Activated CD8-positive, alpha-beta memory T cell treated with anti-CD3 and anti-CD28 coated beads, Interleukin-2, amount 50 U/mL, for 24 hours (primary cell): Measurements from ENCODE around the gene CELF2.

ENCODE experiments used
- DNase-seq: peaks from one replicate; pipeline ENCODE4 v3.0.0-alpha.2; 2020; ENCODE audit errors: extremely low read depth

Gene CELF2

GRCh38 chr10:11325817-11326216 lies 308.1 kb downstream of the CELF2 start:
- DNase-seq, result no peak

- DNase-seq, result no peak
Measured at GRCh38 chr10:11326241-11326640, 308.6 kb downstream of the CELF2 start.

- DNase-seq, result no peak
Measured at GRCh38 chr10:11326913-11327616, 309.4 kb downstream of the CELF2 start.

GRCh38 chr10:11328264-11329061 lies 310.8 kb downstream of the CELF2 start:
- no peak for DNase-seq

- no peak for DNase-seq
Measured at GRCh38 chr10:11329062-11329673, 311.5 kb downstream of the CELF2 start.

GRCh38 chr10:11330383-11331045 lies 312.8 kb downstream of the CELF2 start:
- DNase-seq, result no peak

- DNase-seq, result no peak
Measured at GRCh38 chr10:11331046-11331577, 313.4 kb downstream of the CELF2 start.

- DNase-seq, result no peak
Measured at GRCh38 chr10:11331726-11332125, 314.1 kb downstream of the CELF2 start.

GRCh38 chr10:11332846-11333245 lies 315.2 kb downstream of the CELF2 start:
- no peak for DNase-seq

- no peak for DNase-seq
Measured at GRCh38 chr10:11334436-11334835, 316.8 kb downstream of the CELF2 start.

- DNase-seq, result no peak
Measured at GRCh38 chr10:11335167-11335652, 317.5 kb downstream of the CELF2 start.

- DNase-seq, result no peak
Measured at GRCh38 chr10:11335881-11336430, 318.3 kb downstream of the CELF2 start.

- no peak for DNase-seq
Measured at GRCh38 chr10:11336722-11337162, 319.1 kb downstream of the CELF2 start.

- DNase-seq, result no peak
Measured at GRCh38 chr10:11337516-11337915, 319.8 kb downstream of the CELF2 start.

- no peak for DNase-seq
Measured at GRCh38 chr10:11338160-11338844, 320.6 kb downstream of the CELF2 start.

GRCh38 chr10:11339013-11339412 lies 321.3 kb downstream of the CELF2 start:
- DNase-seq, result no peak

- no peak for DNase-seq
Measured at GRCh38 chr10:11339660-11340059, 322.0 kb downstream of the CELF2 start.

- DNase-seq, result no peak
Measured at GRCh38 chr10:11341283-11341960, 323.8 kb downstream of the CELF2 start.

GRCh38 chr10:11344081-11344480 lies 326.4 kb downstream of the CELF2 start:
- DNase-seq, result no peak

- no peak for DNase-seq
Measured at GRCh38 chr10:11344550-11344949, 326.9 kb downstream of the CELF2 start.
